Peyer's patch (tissue), 4 donors: ENCODE data around the gene TRMT5.

Experiments
- CTCF ChIP-seq, 6 experiments: fragments of 450-650 bp in 4 of 6; fragments of 200-600 bp in 2 of 6; sonication (generic) in 1 of 6; IDR thresholded peaks; one replicate each; pipeline ENCODE4 v1.5.1; 2017 to 2019; ENCODE audit warnings: antibody characterized with exemption in 6 of 6, mild to moderate bottlenecking in 3 of 6, moderate library complexity in 1 of 6
- POLR2A ChIP-seq, 2 donors: fragments of 450-650 bp; IDR thresholded peaks; one replicate each; pipeline ENCODE4 v1.5.1; 2017; ENCODE audit warnings: antibody characterized with exemption in 2 of 2, mild to moderate bottlenecking in 2 of 2, moderate library complexity in 2 of 2

- TF ChIP-seq CTCF (IDR thresholded peaks at IDR 0.05) (no peak), POLR2A (IDR thresholded peaks at IDR 0.05) (no peak)
Measured at GRCh38 chr14:60963761-60964160, 17.1 kb downstream of the TRMT5 start.
